ENCODE results near the gene LDLRAD2. TPM values are rescaled to one million over a fixed set of nuclear protein-coding genes. Genes with fewer than 3 reads are reported as not detected.

The LDLRAD2 gene
- total RNA-seq, 1 donor from 2014 or later: 1.1 TPM

DNA sequence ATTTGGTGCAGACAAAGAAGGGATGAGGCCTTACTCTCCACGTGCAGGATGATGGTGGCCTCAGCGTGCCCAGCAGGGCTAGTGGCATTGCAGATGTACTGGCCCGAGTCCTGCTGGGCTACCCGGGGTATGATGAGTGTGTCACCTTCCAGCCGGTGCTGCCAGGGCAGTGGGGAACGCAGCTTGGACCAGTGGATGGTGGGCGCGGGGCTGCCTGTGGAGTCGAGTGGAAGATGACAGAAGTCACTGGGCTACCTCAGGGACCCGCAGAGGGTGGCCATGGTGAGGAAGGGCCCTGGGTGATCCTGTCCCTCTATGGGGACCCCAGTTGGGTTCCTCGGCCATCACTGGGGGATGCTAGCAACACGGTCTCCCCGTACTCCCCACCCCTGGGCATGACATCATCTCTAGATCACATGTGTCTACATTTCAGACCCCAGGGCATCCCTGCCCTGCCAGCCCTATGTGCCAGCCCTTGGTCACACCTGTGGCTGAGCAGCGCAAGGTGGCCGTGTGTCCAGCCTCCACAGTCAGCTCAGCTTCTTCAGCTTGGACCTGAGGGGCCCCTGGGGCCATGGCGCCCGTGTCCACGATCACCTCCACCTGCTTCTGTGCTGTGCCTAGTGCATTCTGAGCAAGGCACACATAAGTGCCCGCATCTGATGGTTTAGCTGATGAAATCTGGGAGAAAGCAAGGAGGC lies 27.4 kb downstream of the LDLRAD2 start:
- TF ChIP-seq, protein P1, sequence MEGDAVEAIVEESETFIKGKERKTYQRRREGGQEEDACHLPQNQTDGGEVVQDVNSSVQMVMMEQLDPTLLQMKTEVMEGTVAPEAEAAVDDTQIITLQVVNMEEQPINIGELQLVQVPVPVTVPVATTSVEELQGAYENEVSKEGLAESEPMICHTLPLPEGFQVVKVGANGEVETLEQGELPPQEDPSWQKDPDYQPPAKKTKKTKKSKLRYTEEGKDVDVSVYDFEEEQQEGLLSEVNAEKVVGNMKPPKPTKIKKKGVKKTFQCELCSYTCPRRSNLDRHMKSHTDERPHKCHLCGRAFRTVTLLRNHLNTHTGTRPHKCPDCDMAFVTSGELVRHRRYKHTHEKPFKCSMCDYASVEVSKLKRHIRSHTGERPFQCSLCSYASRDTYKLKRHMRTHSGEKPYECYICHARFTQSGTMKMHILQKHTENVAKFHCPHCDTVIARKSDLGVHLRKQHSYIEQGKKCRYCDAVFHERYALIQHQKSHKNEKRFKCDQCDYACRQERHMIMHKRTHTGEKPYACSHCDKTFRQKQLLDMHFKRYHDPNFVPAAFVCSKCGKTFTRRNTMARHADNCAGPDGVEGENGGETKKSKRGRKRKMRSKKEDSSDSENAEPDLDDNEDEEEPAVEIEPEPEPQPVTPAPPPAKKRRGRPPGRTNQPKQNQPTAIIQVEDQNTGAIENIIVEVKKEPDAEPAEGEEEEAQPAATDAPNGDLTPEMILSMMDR (IDR thresholded peaks at IDR 0.05; ENCODE audit: unreplicated experiment): no peak
- no peak overlapping the region for H3K4me3 Mint-ChIP-seq

DNA sequence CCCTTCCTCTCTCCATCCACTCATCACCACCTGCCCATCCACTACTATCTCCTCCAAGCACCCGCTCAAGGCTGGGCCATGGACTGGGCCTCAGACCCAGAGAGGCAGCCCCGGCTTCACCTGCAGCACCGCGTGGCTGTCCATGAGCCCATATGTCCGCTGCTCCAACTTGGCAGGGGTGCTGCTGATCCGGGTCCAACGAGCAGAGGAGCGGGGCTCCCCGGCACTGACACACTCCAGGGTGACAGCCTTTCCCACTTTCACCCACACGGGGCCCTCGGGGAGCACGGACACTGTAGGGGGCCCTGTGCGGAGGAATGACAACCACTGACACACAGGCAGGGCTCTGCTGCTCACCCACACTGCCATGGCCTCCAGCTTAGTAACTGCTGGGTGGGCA lies 28.9 kb downstream of the LDLRAD2 start:
- TF ChIP-seq, protein P1 (IDR thresholded peaks at IDR 0.05; ENCODE audit: unreplicated experiment): no peak
- no peak for DNase-seq (ENCODE audit: low spot score in 2 of 2, unreplicated experiment in 2 of 2)
- Mint-ChIP-seq H3K4me3 (no peak overlapping the region), H3K27ac (no peak overlapping the region), H3K27me3 (ENCODE audit: low read depth) (no peaks in the 10 kb centered on the region), H3K36me3 (peaks cover 25% of the 10 kb centered on the region), H3K9me3 (no peaks in the 10 kb centered on the region), H3K4me1 (no peaks in the 10 kb centered on the region)

More for the DNA sequence above, 27.4 kb downstream of the LDLRAD2 start:
- Mint-ChIP-seq H3K27me3 (ENCODE audit: low read depth) (no peaks in the 10 kb centered on the region), H3K4me1 (no peaks in the 10 kb centered on the region), H3K27ac (no peak overlapping the region), H3K36me3 (peaks cover 39% of the 10 kb centered on the region), H3K9me3 (peaks cover 7% of the 10 kb centered on the region)
- no peak for DNase-seq (ENCODE audit: low spot score in 2 of 2, unreplicated experiment in 2 of 2)

DNA sequence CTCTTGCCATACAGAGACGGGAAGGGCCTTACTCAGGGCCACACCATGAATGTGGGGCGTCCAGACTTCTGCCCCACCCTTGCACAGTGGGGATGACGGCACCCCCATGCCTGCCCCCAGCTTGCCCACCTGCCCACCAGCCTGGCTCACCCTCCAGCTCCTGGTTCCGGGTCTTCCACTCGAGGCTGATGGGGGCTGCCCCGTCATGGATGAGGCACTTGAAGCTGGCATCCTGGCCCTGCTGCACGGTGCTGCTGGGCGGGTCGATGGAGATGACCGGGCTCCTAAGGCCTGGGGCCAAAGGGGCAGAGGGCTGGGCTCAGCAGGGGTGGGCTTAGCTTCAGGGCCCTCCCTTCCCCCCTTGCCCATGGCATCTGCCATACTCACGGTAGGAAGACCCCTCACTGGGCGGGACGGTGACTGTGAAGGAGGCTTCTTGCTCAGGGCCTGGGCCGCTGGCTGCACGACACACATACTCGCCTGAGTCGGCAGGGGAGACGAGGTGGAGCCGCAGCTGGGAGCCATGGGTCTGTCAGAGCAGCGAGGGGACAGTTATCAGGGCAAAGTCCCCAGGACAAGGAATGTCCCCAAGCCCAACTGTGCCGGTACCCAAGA lies 29.9 kb downstream of the LDLRAD2 start:
- Mint-ChIP-seq H3K9me3 (no peaks in the 10 kb centered on the region), H3K27me3 (ENCODE audit: low read depth) (no peaks in the 10 kb centered on the region), H3K36me3 (peaks cover 20% of the 10 kb centered on the region), H3K4me1 (no peaks in the 10 kb centered on the region), H3K4me3 (no peak overlapping the region), H3K27ac (no peak overlapping the region)
- no peak for DNase-seq (ENCODE audit: low spot score in 2 of 2, unreplicated experiment in 2 of 2)
- TF ChIP-seq, protein P1 (IDR thresholded peaks at IDR 0.05; ENCODE audit: unreplicated experiment): no peak

DNA sequence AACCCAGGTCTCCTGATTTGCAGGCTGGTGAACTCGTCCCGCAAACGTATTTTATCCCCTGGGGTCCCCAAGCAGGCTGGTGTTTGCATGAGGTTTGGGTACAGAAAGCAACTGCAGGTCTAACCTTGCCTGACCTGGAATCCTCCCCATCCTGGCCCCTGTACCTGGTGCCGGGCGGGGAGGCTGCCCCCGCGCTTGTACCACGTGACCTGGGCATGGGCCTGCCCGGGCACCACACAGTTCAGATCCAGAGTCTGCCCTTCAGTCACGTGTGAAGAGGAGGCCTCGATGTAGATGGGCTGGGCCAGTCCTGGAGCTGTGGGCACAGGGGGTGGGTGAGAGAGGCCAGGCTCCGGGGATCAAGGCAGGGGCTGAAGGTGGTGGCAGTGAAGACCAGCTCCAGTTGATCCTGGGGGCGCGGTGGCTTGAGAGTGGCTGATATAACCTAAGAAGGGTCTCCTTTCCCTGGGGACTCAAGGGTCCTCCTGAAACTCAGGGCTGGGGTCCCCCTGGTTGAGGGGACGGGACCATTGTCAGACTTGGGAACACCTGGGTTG lies 30.6 kb downstream of the LDLRAD2 start:
- H3K36me3 Mint-ChIP-seq: peaks cover 21% of the 10 kb centered on the region
- no peak for DNase-seq (ENCODE audit: low spot score in 2 of 2, unreplicated experiment in 2 of 2)

DNA sequence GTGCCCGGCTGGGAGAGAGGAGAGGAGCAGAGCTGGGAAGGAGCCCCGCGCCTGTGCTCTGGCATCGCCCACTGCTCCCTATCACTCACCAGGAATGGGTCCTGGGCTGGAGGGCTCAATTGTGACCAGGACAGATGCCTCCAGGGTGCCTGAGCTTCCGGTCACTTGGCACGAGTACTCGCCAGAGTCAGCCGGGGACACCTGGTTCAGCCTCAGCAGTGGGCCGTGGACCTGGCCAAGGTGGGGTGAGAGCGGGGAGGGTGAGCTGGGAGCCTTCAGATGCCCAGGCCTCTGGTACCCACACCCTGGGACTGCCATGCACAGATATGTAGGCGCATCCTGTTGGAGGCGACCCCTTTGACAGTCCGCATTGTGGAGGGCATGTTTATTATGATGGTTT lies 31.1 kb downstream of the LDLRAD2 start:
- no peaks in the 10 kb centered on the region for H3K27me3 Mint-ChIP-seq (ENCODE audit: low read depth)

More for the DNA sequence above, 30.6 kb downstream of the LDLRAD2 start:
- Mint-ChIP-seq H3K27ac (no peak overlapping the region), H3K9me3 (no peaks in the 10 kb centered on the region), H3K4me1 (no peaks in the 10 kb centered on the region), H3K4me3 (no peak overlapping the region), H3K27me3 (ENCODE audit: low read depth) (no peaks in the 10 kb centered on the region)
- TF ChIP-seq, protein P1 (IDR thresholded peaks at IDR 0.05; ENCODE audit: unreplicated experiment): no peak

More for the DNA sequence above, 31.1 kb downstream of the LDLRAD2 start:
- Mint-ChIP-seq H3K27ac (no peak overlapping the region), H3K36me3 (peaks cover 21% of the 10 kb centered on the region), H3K9me3 (no peaks in the 10 kb centered on the region), H3K4me3 (no peak overlapping the region), H3K4me1 (no peaks in the 10 kb centered on the region)
- TF ChIP-seq, protein P1 (IDR thresholded peaks at IDR 0.05; ENCODE audit: unreplicated experiment): no peak
- DNase-seq (ENCODE audit: low spot score in 2 of 2, unreplicated experiment in 2 of 2): no peak
